GM23338 (cell line): ENCODE results near the gene GGT6. TPM values are rescaled to one million over a fixed set of nuclear protein-coding genes. Genes with fewer than 3 reads are reported as not detected.

Experiments used
- JUNB ChIP-seq: IDR thresholded peaks from one replicate; pipeline ENCODE4 v1.6.1; 2016; ENCODE audit warnings: antibody characterized with exemption; ENCODE audit not compliant: unreplicated experiment
- NANOG ChIP-seq: IDR thresholded peaks from 2 replicates; pipeline ENCODE4 v1.6.1; 2016; ENCODE audit warnings: antibody characterized with exemption, borderline replicate concordance
- POLR2AphosphoS5 ChIP-seq: IDR thresholded peaks from 2 replicates; pipeline ENCODE4 v1.6.1; 2016; ENCODE audit warnings: antibody characterized with exemption, low read depth
- polyA plus RNA-seq: library from polyadenylated mRNA; unstranded; fragments of >200 nt; fragmentation: Nextera tagmentation; extraction: Ambion mirVana; gene quantifications from 2 replicates; pipeline ENCODE4 v1.2.1, GENCODE V29; 2016
- total RNA-seq: library from RNA; depleted of rRNA; stranded (reverse); fragments of >200 nt; shearing (Covaris generic); gene quantifications from 2 replicates; pipeline ENCODE4 v1.2.3, GENCODE V29; 2014
- TF ChIP-seq, protein P1 (sequence below): IDR thresholded peaks from one replicate; pipeline ENCODE4 v1.6.1; 2018; ENCODE audit warnings: antibody characterized with exemption; ENCODE audit not compliant: unreplicated experiment
- TF ChIP-seq, protein P2 (sequence below): fragments of 250-450 bp; sonication (Bioruptor Pico); IDR thresholded peaks from 2 replicates; pipeline ENCODE4 v1.5.0; 2020; ENCODE audit warnings: mild to moderate bottlenecking, moderate library complexity

The GGT6 gene
- total and polyA plus RNA-seq, 2 experiments from 2014 or later = 0.24 TPM; not detected in 1

DNA sequence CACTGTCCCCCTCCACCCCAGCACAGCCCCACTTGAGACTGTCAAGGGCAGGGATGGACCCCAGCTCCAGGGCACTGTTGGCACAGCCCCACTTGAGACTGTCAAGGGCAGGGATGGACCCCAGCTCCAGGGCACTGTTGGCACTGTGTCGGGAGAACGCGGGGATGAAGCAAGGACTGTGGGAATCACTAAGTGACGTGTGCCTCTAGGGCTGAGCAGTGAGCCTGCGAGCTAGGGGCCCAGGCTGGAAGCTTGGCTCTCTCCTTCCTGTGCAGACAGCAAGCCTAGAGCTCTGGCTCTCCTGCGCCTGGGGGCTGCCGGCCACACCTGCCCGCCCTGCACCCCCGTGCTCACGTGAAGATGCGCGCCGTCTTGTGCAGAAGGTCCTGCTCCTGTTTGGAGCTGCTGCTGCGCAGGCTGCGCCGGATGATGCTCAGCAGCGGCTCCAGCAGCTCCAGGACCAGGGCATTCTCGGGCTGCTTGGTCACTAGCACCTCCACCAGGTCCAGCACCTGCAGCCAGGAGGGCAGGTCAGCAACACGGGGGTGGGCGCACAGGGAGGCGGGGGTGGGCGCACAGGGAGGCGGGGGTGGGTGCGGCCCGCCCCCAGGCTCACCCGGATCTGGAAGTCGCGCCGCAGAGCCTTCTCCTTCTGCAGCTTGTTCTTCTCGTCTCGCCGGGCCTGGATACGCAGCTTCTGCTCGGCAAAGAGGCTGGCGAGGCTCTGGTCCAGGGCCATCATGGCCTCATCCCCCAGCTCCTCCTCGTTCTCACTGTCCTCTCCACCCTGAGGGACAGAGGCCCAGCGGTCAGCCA, 16.0 kb downstream of the GGT6 start (continued):
- TF ChIP-seq, protein P1, sequence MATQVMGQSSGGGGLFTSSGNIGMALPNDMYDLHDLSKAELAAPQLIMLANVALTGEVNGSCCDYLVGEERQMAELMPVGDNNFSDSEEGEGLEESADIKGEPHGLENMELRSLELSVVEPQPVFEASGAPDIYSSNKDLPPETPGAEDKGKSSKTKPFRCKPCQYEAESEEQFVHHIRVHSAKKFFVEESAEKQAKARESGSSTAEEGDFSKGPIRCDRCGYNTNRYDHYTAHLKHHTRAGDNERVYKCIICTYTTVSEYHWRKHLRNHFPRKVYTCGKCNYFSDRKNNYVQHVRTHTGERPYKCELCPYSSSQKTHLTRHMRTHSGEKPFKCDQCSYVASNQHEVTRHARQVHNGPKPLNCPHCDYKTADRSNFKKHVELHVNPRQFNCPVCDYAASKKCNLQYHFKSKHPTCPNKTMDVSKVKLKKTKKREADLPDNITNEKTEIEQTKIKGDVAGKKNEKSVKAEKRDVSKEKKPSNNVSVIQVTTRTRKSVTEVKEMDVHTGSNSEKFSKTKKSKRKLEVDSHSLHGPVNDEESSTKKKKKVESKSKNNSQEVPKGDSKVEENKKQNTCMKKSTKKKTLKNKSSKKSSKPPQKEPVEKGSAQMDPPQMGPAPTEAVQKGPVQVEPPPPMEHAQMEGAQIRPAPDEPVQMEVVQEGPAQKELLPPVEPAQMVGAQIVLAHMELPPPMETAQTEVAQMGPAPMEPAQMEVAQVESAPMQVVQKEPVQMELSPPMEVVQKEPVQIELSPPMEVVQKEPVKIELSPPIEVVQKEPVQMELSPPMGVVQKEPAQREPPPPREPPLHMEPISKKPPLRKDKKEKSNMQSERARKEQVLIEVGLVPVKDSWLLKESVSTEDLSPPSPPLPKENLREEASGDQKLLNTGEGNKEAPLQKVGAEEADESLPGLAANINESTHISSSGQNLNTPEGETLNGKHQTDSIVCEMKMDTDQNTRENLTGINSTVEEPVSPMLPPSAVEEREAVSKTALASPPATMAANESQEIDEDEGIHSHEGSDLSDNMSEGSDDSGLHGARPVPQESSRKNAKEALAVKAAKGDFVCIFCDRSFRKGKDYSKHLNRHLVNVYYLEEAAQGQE = no peak
- TF ChIP-seq JUNB (no peak), POLR2AphosphoS5 (no peak), NANOG (no peak)
- TF ChIP-seq, protein P2, sequence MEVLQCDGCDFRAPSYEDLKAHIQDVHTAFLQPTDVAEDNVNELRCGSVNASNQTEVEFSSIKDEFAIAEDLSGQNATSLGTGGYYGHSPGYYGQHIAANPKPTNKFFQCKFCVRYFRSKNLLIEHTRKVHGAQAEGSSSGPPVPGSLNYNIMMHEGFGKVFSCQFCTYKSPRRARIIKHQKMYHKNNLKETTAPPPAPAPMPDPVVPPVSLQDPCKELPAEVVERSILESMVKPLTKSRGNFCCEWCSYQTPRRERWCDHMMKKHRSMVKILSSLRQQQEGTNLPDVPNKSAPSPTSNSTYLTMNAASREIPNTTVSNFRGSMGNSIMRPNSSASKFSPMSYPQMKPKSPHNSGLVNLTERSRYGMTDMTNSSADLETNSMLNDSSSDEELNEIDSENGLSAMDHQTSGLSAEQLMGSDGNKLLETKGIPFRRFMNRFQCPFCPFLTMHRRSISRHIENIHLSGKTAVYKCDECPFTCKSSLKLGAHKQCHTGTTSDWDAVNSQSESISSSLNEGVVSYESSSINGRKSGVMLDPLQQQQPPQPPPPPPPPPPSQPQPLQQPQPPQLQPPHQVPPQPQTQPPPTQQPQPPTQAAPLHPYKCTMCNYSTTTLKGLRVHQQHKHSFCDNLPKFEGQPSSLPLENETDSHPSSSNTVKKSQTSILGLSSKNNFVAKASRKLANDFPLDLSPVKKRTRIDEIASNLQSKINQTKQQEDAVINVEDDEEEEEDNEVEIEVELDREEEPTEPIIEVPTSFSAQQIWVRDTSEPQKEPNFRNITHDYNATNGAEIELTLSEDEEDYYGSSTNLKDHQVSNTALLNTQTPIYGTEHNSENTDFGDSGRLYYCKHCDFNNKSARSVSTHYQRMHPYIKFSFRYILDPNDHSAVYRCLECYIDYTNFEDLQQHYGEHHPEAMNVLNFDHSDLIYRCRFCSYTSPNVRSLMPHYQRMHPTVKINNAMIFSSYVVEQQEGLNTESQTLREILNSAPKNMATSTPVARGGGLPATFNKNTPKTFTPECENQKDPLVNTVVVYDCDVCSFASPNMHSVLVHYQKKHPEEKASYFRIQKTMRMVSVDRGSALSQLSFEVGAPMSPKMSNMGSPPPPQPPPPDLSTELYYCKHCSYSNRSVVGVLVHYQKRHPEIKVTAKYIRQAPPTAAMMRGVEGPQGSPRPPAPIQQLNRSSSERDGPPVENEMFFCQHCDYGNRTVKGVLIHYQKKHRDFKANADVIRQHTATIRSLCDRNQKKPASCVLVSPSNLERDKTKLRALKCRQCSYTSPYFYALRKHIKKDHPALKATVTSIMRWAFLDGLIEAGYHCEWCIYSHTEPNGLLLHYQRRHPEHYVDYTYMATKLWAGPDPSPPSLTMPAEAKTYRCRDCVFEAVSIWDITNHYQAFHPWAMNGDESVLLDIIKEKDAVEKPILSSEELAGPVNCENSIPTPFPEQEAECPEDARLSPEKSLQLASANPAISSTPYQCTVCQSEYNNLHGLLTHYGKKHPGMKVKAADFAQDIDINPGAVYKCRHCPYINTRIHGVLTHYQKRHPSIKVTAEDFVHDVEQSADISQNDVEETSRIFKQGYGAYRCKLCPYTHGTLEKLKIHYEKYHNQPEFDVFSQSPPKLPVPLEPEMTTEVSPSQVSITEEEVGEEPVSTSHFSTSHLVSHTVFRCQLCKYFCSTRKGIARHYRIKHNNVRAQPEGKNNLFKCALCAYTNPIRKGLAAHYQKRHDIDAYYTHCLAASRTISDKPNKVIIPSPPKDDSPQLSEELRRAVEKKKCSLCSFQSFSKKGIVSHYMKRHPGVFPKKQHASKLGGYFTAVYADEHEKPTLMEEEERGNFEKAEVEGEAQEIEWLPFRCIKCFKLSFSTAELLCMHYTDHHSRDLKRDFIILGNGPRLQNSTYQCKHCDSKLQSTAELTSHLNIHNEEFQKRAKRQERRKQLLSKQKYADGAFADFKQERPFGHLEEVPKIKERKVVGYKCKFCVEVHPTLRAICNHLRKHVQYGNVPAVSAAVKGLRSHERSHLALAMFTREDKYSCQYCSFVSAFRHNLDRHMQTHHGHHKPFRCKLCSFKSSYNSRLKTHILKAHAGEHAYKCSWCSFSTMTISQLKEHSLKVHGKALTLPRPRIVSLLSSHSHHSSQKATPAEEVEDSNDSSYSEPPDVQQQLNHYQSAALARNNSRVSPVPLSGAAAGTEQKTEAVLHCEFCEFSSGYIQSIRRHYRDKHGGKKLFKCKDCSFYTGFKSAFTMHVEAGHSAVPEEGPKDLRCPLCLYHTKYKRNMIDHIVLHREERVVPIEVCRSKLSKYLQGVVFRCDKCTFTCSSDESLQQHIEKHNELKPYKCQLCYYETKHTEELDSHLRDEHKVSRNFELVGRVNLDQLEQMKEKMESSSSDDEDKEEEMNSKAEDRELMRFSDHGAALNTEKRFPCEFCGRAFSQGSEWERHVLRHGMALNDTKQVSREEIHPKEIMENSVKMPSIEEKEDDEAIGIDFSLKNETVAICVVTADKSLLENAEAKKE (CRISPR knock-in tag) = no peak
